H1 (cell line): Measurements from ENCODE around the gene TEX44. TPM values are rescaled to one million over a fixed set of nuclear protein-coding genes. Genes with fewer than 3 reads are reported as not detected.

Experiments
- CTCF ChIA-PET: fragments of 300-600 bp; sonication (Branson Sonifier 250); formaldehyde crosslinking; loops from one replicate; lab custom pipeline; 2021; ENCODE audit not compliant: partially characterized antibody; lab: Charles Lee
- POLR2A ChIA-PET: fragments of 300-600 bp; sonication (Branson Sonifier 250); formaldehyde crosslinking; loops from one replicate; lab custom pipeline; 2021; ENCODE audit warnings: inconsistent platforms; ENCODE audit not compliant: partially characterized antibody; lab: Charles Lee
- DNase-seq, 2 experiments: peaks; one replicate each; pipeline versions ENCODE4 v3.0.0 to v3.0.0-alpha.2; 2010 to 2022; ENCODE audit warnings: low spot score in 2 of 2, low read depth in 1 of 2, mixed read lengths in 1 of 2
- FAIRE-seq: peaks from 2 replicates; lab custom pipeline; 2011; peaks lifted over from hg19 to GRCh38; lab: Jason Lieb, UNC
- H2AFZ ChIP-seq: 2 replicates; pipeline ENCODE4 v1.8.1; 2012; ENCODE audit warnings: low read length, inconsistent platforms
- H2AK5ac ChIP-seq: 2 replicates; pipeline ENCODE4 v1.6.1; 2013; ENCODE audit warnings: low read depth, low read length
- H2BK120ac ChIP-seq: replicated peaks from 2 replicates; pipeline ENCODE3; 2013; ENCODE audit warnings: low read depth, low read length, inconsistent platforms
- H2BK12ac ChIP-seq: 2 replicates; pipeline ENCODE4 v1.6.1; 2013; ENCODE audit warnings: low read depth, low read length
- H2BK15ac ChIP-seq: 2 replicates; pipeline ENCODE4 v1.6.1; 2013; ENCODE audit warnings: low read length
- H2BK20ac ChIP-seq: 2 replicates; pipeline ENCODE4 v1.6.1; 2013; ENCODE audit warnings: low read length
- H2BK5ac ChIP-seq: 2 replicates; pipeline ENCODE4 v1.6.1; 2013; ENCODE audit warnings: low read depth, low read length
- H3K14ac ChIP-seq: 2 replicates; pipeline ENCODE4 v1.6.1; 2013; ENCODE audit warnings: inconsistent platforms; ENCODE audit not compliant: insufficient read length
- H3K18ac ChIP-seq: 2 replicates; pipeline ENCODE4 v1.6.1; 2013; ENCODE audit warnings: low read length; ENCODE audit errors: extremely low read depth
- H3K23ac ChIP-seq: 2 replicates; pipeline ENCODE4 v1.6.1; 2013; ENCODE audit warnings: inconsistent platforms; ENCODE audit not compliant: insufficient read length
- H3K23me2 ChIP-seq: 2 replicates; pipeline ENCODE4 v1.6.1; 2013; ENCODE audit warnings: low read depth, low read length
- H3K27ac ChIP-seq: 2 replicates; pipeline ENCODE4 v1.6.1; 2011; ENCODE audit warnings: low read depth, low read length, inconsistent platforms
- H3K27me3 ChIP-seq, 4 experiments: replicated peaks in 1 of 4; 1 replicate in 1 of 4; 2 replicates in 3 of 4; pipeline versions ENCODE4 v1.6.1 to v1.8.1; 2011 to 2013; ENCODE audit warnings: low read length in 3 of 4, mild to moderate bottlenecking in 3 of 4, inconsistent platforms in 2 of 4, mixed read lengths in 2 of 4, moderate library complexity in 1 of 4; ENCODE audit not compliant: control insufficient read depth in 3 of 4, insufficient read depth in 3 of 4; ENCODE audit errors: extremely low read depth in 1 of 4
- H3K36me3 ChIP-seq, 4 experiments: 2 replicates each; pipeline versions ENCODE4 v1.6.1 to v1.8.1; 2011 to 2013; ENCODE audit warnings: mild to moderate bottlenecking in 4 of 4, low read length in 3 of 4, moderate library complexity in 2 of 4, control low read depth in 1 of 4, inconsistent platforms in 1 of 4; ENCODE audit not compliant: insufficient read depth in 4 of 4, control insufficient read depth in 2 of 4
- H3K4ac ChIP-seq: replicated peaks from 2 replicates; pipeline ENCODE3; 2013; ENCODE audit warnings: low read length, low read depth, mixed read lengths, inconsistent platforms; ENCODE audit not compliant: insufficient read length
- H3K4me1 ChIP-seq, 4 experiments: replicated peaks in 1 of 4; 1 replicate in 1 of 4; 2 replicates in 3 of 4; pipeline versions ENCODE4 v1.6.1 to v1.8.1; 2011 to 2013; ENCODE audit warnings: low read length in 3 of 4, inconsistent platforms in 2 of 4, mixed read lengths in 1 of 4; ENCODE audit not compliant: insufficient read depth in 4 of 4, control insufficient read depth in 3 of 4
- H3K4me2 ChIP-seq, 2 experiments: 2 replicates each; pipeline versions ENCODE4 v1.6.1 to v1.8.1; 2011 to 2013; ENCODE audit warnings: low read depth in 2 of 2, low read length in 2 of 2, control low read depth in 1 of 2, inconsistent platforms in 1 of 2, mild to moderate bottlenecking in 1 of 2; ENCODE audit not compliant: insufficient read depth in 1 of 2
- H3K4me3 ChIP-seq, 4 experiments: fragments of 200-600, 300-600 bp in 1 of 4; sonication (generic), shearing (Covaris generic), sonication (Bioruptor Twin) in 1 of 4; 2 replicates each; pipeline versions ENCODE4 v1.5.1 to v1.8.1; 2011 to 2016; ENCODE audit warnings: low read length in 4 of 4, low read depth in 3 of 4, control low read depth in 2 of 4, inconsistent platforms in 2 of 4, mild to moderate bottlenecking in 2 of 4, mixed read lengths in 1 of 4, moderate library complexity in 1 of 4; ENCODE audit not compliant: insufficient read depth in 2 of 4; ENCODE audit errors: extremely low read depth in 1 of 4
- H3K56ac ChIP-seq: replicated peaks from 2 replicates; pipeline ENCODE3; 2013; ENCODE audit warnings: low read depth, mild to moderate bottlenecking, mixed read lengths, low read length, inconsistent platforms; ENCODE audit not compliant: insufficient read length
- H3K79me1 ChIP-seq: 2 replicates; pipeline ENCODE4 v1.6.1; 2013; ENCODE audit warnings: low read depth, low read length, control low read depth
- H3K79me2 ChIP-seq, 2 experiments: 2 replicates each; pipeline versions ENCODE4 v1.6.1 to v1.8.1; 2012 to 2013; ENCODE audit warnings: low read length in 2 of 2, mild to moderate bottlenecking in 2 of 2, inconsistent platforms in 1 of 2; ENCODE audit not compliant: insufficient read depth in 2 of 2, control insufficient read depth in 1 of 2
- H3K9ac ChIP-seq, 4 experiments: replicated peaks in 1 of 4; 1 replicate in 1 of 4; 2 replicates in 3 of 4; pipeline versions ENCODE4 v1.6.1 to v1.8.1; 2011 to 2013; ENCODE audit warnings: low read depth in 3 of 4, low read length in 3 of 4, control low read depth in 2 of 4, mild to moderate bottlenecking in 2 of 4, moderate library complexity in 2 of 4, inconsistent platforms in 1 of 4; ENCODE audit errors: extremely low read depth in 1 of 4
- H3K9me3 ChIP-seq, 2 experiments: 2 replicates each; pipeline versions ENCODE4 v1.6.1 to v1.8.1; 2012 to 2013; ENCODE audit warnings: mild to moderate bottlenecking in 2 of 2, moderate library complexity in 2 of 2, control low read depth in 1 of 2, inconsistent platforms in 1 of 2, low read depth in 1 of 2, low read length in 1 of 2, mixed read lengths in 1 of 2; ENCODE audit not compliant: insufficient read depth in 2 of 2
- H4K20me1 ChIP-seq, 2 experiments: replicated peaks in 1 of 2; 2 replicates each; pipeline versions ENCODE3 to v1.8.1; 2011 to 2013; ENCODE audit warnings: inconsistent platforms in 2 of 2, low read length in 2 of 2, mild to moderate bottlenecking in 1 of 2; ENCODE audit not compliant: insufficient read depth in 2 of 2, control insufficient read depth in 1 of 2
- H4K5ac ChIP-seq: 2 replicates; pipeline ENCODE4 v1.6.1; 2013; ENCODE audit warnings: low read length, low read depth, mixed read lengths, inconsistent platforms; ENCODE audit not compliant: insufficient read length
- H4K8ac ChIP-seq: 2 replicates; pipeline ENCODE4 v1.8.0; 2013; ENCODE audit warnings: mild to moderate bottlenecking, moderate library complexity, low read length, inconsistent platforms; ENCODE audit not compliant: insufficient read depth; ENCODE audit errors: extremely low read depth
- H4K91ac ChIP-seq: replicated peaks from 2 replicates; pipeline ENCODE3; 2013; ENCODE audit warnings: low read length, mixed read lengths, inconsistent platforms; ENCODE audit not compliant: insufficient read length
- EP300 ChIP-seq, 2 experiments: IDR thresholded peaks; 1 replicate in 1 of 2; 2 replicates in 1 of 2; pipeline ENCODE4 v1.6.1; 2011 to 2012; ENCODE audit warnings: low read depth in 2 of 2, low read length in 2 of 2, mild to moderate bottlenecking in 2 of 2, borderline replicate concordance in 1 of 2, inconsistent platforms in 1 of 2, moderate library complexity in 1 of 2
- HDAC2 ChIP-seq, 2 experiments: fragments of 300-600 bp in 1 of 2; sonication (generic) in 1 of 2; IDR thresholded peaks; 2 replicates each; pipeline ENCODE4 v1.6.1; 2011 to 2012; ENCODE audit warnings: low read depth in 2 of 2, low read length in 2 of 2, mild to moderate bottlenecking in 2 of 2, moderate library complexity in 2 of 2, borderline replicate concordance in 1 of 2, inconsistent platforms in 1 of 2
- HDAC6 ChIP-seq: IDR thresholded peaks from one replicate; pipeline ENCODE4 v1.7.1; 2012; ENCODE audit warnings: low read depth, mild to moderate bottlenecking, inconsistent platforms, low read length, moderate library complexity
- MAX ChIP-seq: IDR thresholded peaks from 2 replicates; pipeline ENCODE4 v1.6.1; 2012; ENCODE audit warnings: inconsistent platforms
- NANOG ChIP-seq: IDR thresholded peaks from 2 replicates; pipeline ENCODE4 v1.6.1; 2011; ENCODE audit warnings: low read length, low read depth, mild to moderate bottlenecking, inconsistent platforms; ENCODE audit not compliant: insufficient read depth, poor library complexity, severe bottlenecking
- POU5F1 ChIP-seq: IDR thresholded peaks from 2 replicates; pipeline ENCODE4 v1.6.1; 2011; ENCODE audit warnings: low read depth, mild to moderate bottlenecking, low read length, moderate library complexity
- RBBP5 ChIP-seq: IDR thresholded peaks from 2 replicates; pipeline ENCODE4 v1.7.1; 2012; ENCODE audit warnings: low read depth, mild to moderate bottlenecking, inconsistent platforms, low read length, moderate library complexity, borderline replicate concordance
- SIN3A ChIP-seq, 2 experiments: IDR thresholded peaks in 1 of 2; conservative IDR thresholded peaks in 1 of 2; 2 replicates each; pipeline ENCODE4 v1.6.1; 2011 to 2012; ENCODE audit warnings: low read length in 2 of 2, improper control_type of control experiment in 1 of 2, low read depth in 1 of 2, mild to moderate bottlenecking in 1 of 2
- YY1 ChIP-seq: IDR thresholded peaks from 2 replicates; pipeline ENCODE4 v1.6.1; 2011; ENCODE audit warnings: low read depth, mild to moderate bottlenecking, low read length
- WGBS, 2 experiments: shearing (Covaris generic) in 1 of 2; methylation state at CpG; one replicate each; pipeline versions ENCODE4 v1.1.6 to v1.1.7; 2013 to 2015; ENCODE audit warnings: low lambda C conversion rate in 2 of 2, mixed read lengths in 2 of 2, inconsistent platforms in 1 of 2, low coverage in 1 of 2, missing lambda C conversion rate in 1 of 2; ENCODE audit not compliant: insufficient replicate concordance in 2 of 2, insufficient coverage in 1 of 2, insufficient read length in 1 of 2; ENCODE audit errors: extremely low coverage in 1 of 2, missing lambda C conversion rate in 1 of 2; 5-methylcytosine and 5-hydroxymethylcytosine counted together
- polyA plus RNA-seq, 7 experiments: library from polyadenylated mRNA; depleted of rRNA in 3 of 7; stranded (reverse) in 5 of 7; unstranded in 2 of 7; fragments of >200 nt in 5 of 7; fragments of 200-250 nt in 2 of 7; gene quantifications; 1 replicate in 5 of 7; 2 replicates in 1 of 7; 4 replicates in 1 of 7; pipeline versions ENCODE4 v1.2.1 to v1.2.3, GENCODE V29; 2011 to 2013; ENCODE audit warnings: missing spikeins in 2 of 7, mixed read lengths in 2 of 7
- total RNA-seq: library from RNA; stranded (reverse); fragmentation: NEBNext Ultra II Directional; extraction: Animal tissue kit (Norgen Biotek cat#: 25700); gene quantifications from 2 replicates; pipeline ENCODE4 v1.2.1, GENCODE V29; 2021
- TF ChIP-seq, protein P1 (sequence below): IDR thresholded peaks from 2 replicates; pipeline ENCODE4 v1.6.1; 2012; ENCODE audit warnings: inconsistent platforms

Gene TEX44
- total and polyA plus RNA-seq, 2 of the 8 experiments (the other 6 are each of a cell fraction or from before 2014, with no cell fraction given) = not detected

DNA sequence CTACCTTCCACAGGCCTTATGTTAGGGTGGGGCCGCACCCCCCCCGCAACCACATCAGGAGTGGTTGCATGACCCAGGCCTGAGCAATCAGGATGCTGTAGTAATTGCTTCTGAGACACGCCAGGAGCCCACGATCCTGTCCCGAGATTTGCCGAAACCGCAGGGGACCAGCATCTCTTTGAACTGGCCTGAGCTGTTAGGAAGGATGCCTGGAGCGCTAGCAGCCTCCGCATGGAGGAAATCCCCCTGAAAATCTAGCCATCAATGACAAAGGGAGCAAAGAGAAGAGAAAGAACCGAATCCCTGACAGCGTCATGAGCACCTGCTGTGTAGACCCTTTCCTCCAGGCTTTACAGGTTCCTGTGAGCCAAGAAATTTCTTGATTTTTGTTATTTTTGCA lies 8.7 kb upstream of the TEX44 start:
- H4K5ac ChIP-seq = peak overlapping the region; percentile 13
- H3K79me1 ChIP-seq = no peaks in the 10 kb centered on the region
- peak overlapping the region in 1 of 2 experiments; percentile 7; a peak in 1 of 4 replicates for H3K4me2 ChIP-seq
- POLR2A ChIA-PET = interaction anchor here (0.6 to 1.4 kb wide), 4 partner anchors 13 to 124 kb away, joined by 3 to 5 read pairs (median 3); no protein-coding TSS in a partner anchor
- peak overlapping the region; percentile 52 for H2BK120ac ChIP-seq
- no peaks in the 10 kb centered on the region for H4K20me1 ChIP-seq
- peak overlapping the region; percentile 67 for H4K91ac ChIP-seq
- no peak overlapping the region for H4K8ac ChIP-seq
- H3K27ac ChIP-seq = no peak overlapping the region
- no peak overlapping the region for H2AK5ac ChIP-seq
- no peak overlapping the region for H3K4ac ChIP-seq
- H3K4me1 ChIP-seq = peaks cover 0 to 15% (median 7%) of the 10 kb centered on the region in 4 experiments; a peak in 5 of 7 replicates
- no peak overlapping the region for H3K4me3 ChIP-seq
- peaks cover 0 to 2% of the 10 kb centered on the region in 2 experiments; a peak in 1 of 4 replicates for H3K9me3 ChIP-seq
- no peak overlapping the region for H2BK5ac ChIP-seq
- peak overlapping the region; percentile 67 for H2BK20ac ChIP-seq
- no peak overlapping the region for H3K9ac ChIP-seq
- no peak overlapping the region for H3K14ac ChIP-seq
- H3K18ac ChIP-seq = no peak overlapping the region
- H3K23me2 ChIP-seq = peaks cover 4% of the 10 kb centered on the region; the same call in 1 of the 2 replicates
- no peak overlapping the region for H2AFZ ChIP-seq
- H3K27me3 ChIP-seq = no peaks in the 10 kb centered on the region
- H3K79me2 ChIP-seq = no peaks in the 10 kb centered on the region
- H3K36me3 ChIP-seq = no peaks in the 10 kb centered on the region
- H2BK12ac ChIP-seq = 0 out of 2 replicates have a peak overlapping the region, but pooled peaks have one; percentile 19
- H3K23ac ChIP-seq = no peak overlapping the region
- FAIRE-seq = peak; percentile 87
- H3K56ac ChIP-seq = no peak overlapping the region
- DNase-seq = peak; percentile 50 to 58
- WGBS, 2 experiments = 23% methylated on average over 11 of the region's 11 CpGs; no CpG with 5 or more reads in 1 of the 2 experiments
- CTCF ChIA-PET = interaction anchor here (0.6 to 19.8 kb wide), 6 partner anchors 10 to 789 kb away, joined by 3 to 368 read pairs (median 4); no protein-coding TSS in a partner anchor
- no peak overlapping the region for H2BK15ac ChIP-seq
- TF ChIP-seq, protein P1, sequence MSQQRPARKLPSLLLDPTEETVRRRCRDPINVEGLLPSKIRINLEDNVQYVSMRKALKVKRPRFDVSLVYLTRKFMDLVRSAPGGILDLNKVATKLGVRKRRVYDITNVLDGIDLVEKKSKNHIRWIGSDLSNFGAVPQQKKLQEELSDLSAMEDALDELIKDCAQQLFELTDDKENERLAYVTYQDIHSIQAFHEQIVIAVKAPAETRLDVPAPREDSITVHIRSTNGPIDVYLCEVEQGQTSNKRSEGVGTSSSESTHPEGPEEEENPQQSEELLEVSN = peak; percentile 19; the same call in 1 of the 2 replicates
- 0 out of 4 replicates have a peak, but pooled peaks of 1 of the 2 experiments have one; percentile 44 for TF ChIP-seq SIN3A (conservative IDR thresholded peaks at IDR 0.05 in 1 of 2, IDR thresholded peaks at IDR 0.05 in 1 of 2; ENCODE audit: low read depth in 1 of 2, low read length in 2 of 2)
- peak; percentile 59 for TF ChIP-seq NANOG
- 0 out of 2 replicates have a peak, but pooled peaks have one; percentile 36 for TF ChIP-seq YY1
- peak; percentile 69 for TF ChIP-seq MAX
- TF ChIP-seq HDAC6 = no peak
- peak; percentile 77 to 82; a peak in 2 of 4 replicates for TF ChIP-seq HDAC2 (IDR thresholded peaks at IDR 0.05; ENCODE audit: borderline replicate concordance in 1 of 2, low read depth in 2 of 2, low read length in 2 of 2)
- peak in 1 of 2 experiments; percentile 79; a peak in 1 of 3 replicates for TF ChIP-seq EP300 (IDR thresholded peaks at IDR 0.05; ENCODE audit: borderline replicate concordance in 1 of 2, low read depth in 2 of 2, low read length in 2 of 2)
- no peak for TF ChIP-seq RBBP5
- 0 out of 2 replicates have a peak, but pooled peaks have one; percentile 36 for TF ChIP-seq POU5F1
